ENCODE data around the gene JARID2. TPM values are rescaled to one million over a fixed set of nuclear protein-coding genes. Genes with fewer than 3 reads are reported as not detected.

Gene JARID2
- total RNA-seq, 1 donor from 2014 or later, result 5.0 TPM

GRCh38 chr6:15523679-15524630 lies 278.1 kb downstream of the JARID2 start:
- TF ChIP-seq CTCF (IDR thresholded peaks at IDR 0.05), result no peak
- Histone ChIP-seq H3K27me3 (no peaks in the 10 kb centered on the region), H3K4me3 (no peak overlapping the region), H3K9me3 (no peaks in the 10 kb centered on the region), H3K36me3 (peaks cover 22 to 69% of the 10 kb centered on the region in 2 donors), H3K4me1 (no peaks in the 10 kb centered on the region), H3K27ac (no peak overlapping the region)
- peak in 1 of 2 donors; percentile 50 for DNase-seq (ENCODE audit: low spot score in 2 of 2)
- intact Hi-C loops (cut with DNase I), result no loop called here

GRCh38 chr6:15524861-15525401 lies 279.1 kb downstream of the JARID2 start:
- Histone ChIP-seq H3K9me3 (no peaks in the 10 kb centered on the region), H3K36me3 (peaks cover 22 to 64% of the 10 kb centered on the region in 2 donors), H3K27ac (no peak overlapping the region), H3K27me3 (no peaks in the 10 kb centered on the region), H3K4me3 (no peak overlapping the region), H3K4me1 (no peaks in the 10 kb centered on the region)
- TF ChIP-seq CTCF (IDR thresholded peaks at IDR 0.05), result no peak
- intact Hi-C loops (cut with DNase I), result no loop called here
- DNase-seq (ENCODE audit: low spot score in 2 of 2), result peak in 1 of 2 donors; percentile 59

- TF ChIP-seq CTCF (IDR thresholded peaks at IDR 0.05), result no peak
- peaks cover 15 to 64% of the 10 kb centered on the region in 2 donors for H3K36me3 ChIP-seq
- no peaks in the 10 kb centered on the region for H3K4me1 ChIP-seq
- H3K4me3 ChIP-seq, result no peak overlapping the region
- no peaks in the 10 kb centered on the region for H3K9me3 ChIP-seq
- peak in 1 of 2 donors; percentile 37 for DNase-seq (ENCODE audit: low spot score in 2 of 2)
- H3K27me3 ChIP-seq, result no peaks in the 10 kb centered on the region
- intact Hi-C loops (cut with DNase I), result no loop called here
- H3K27ac ChIP-seq, result no peak overlapping the region
Observed at GRCh38 chr6:15526212-15526701, 280.4 kb downstream of the JARID2 start.

- H3K27me3 ChIP-seq, result no peaks in the 10 kb centered on the region
- peaks cover 10 to 58% of the 10 kb centered on the region in 2 donors for H3K36me3 ChIP-seq
Observed at GRCh38 chr6:15527838-15528617, 282.2 kb downstream of the JARID2 start.

More at GRCh38 chr6:15527838-15528617, 282.2 kb downstream of the JARID2 start:
- no peak overlapping the region for H3K4me3 ChIP-seq
- no peak for DNase-seq (ENCODE audit: low spot score in 2 of 2)
- intact Hi-C loops (cut with DNase I), result no loop called here
- H3K9me3 ChIP-seq, result no peaks in the 10 kb centered on the region
- no peak overlapping the region for H3K27ac ChIP-seq
- no peaks in the 10 kb centered on the region for H3K4me1 ChIP-seq
- TF ChIP-seq CTCF (IDR thresholded peaks at IDR 0.05), result no peak

All from ascending aorta (tissue), 2 donors.